MM.1S (cell line): Measurements from ENCODE around the gene TPT1.
"Not testable (repeated sequence)": the region's sequence is repeated elsewhere in the genome, so short reads cannot be mapped to it uniquely, and the experiment has no call there.

Source experiments
- DNase-seq: peaks from one replicate; pipeline ENCODE4 v3.0.0-alpha.2; 2015
- H2AFZ ChIP-seq: fragments of 300-600 bp; sonication (generic); 2 replicates; pipeline ENCODE4 v1.6.0; 2016; ENCODE audit warnings: antibody characterized with exemption, low read length
- H3F3A ChIP-seq: fragments of 300-600 bp; sonication (generic); 2 replicates; pipeline ENCODE4 v1.6.1; 2016; ENCODE audit warnings: mild to moderate bottlenecking, antibody characterized with exemption, low read length, moderate library complexity, mixed read lengths; ENCODE audit not compliant: insufficient read depth
- H3K27ac ChIP-seq: fragments of 300-600 bp; sonication (generic); 2 replicates; pipeline ENCODE4 v1.5.1; 2016; ENCODE audit warnings: mild to moderate bottlenecking, low read length
- H3K27me3 ChIP-seq: fragments of 300-600 bp; sonication (generic); replicated peaks from 2 replicates; pipeline ENCODE4 v1.6.0; 2016; ENCODE audit warnings: low read length; ENCODE audit not compliant: insufficient read depth
- H3K36me3 ChIP-seq: fragments of 300-600 bp; sonication (generic); replicated peaks from 2 replicates; pipeline ENCODE4 v1.6.1; 2016; ENCODE audit warnings: mild to moderate bottlenecking, low read length, mixed read lengths; ENCODE audit not compliant: insufficient read depth
- H3K4me1 ChIP-seq: fragments of 300-600 bp; sonication (generic); 2 replicates; pipeline ENCODE4 v1.6.1; 2016; ENCODE audit warnings: low read length, mixed read lengths
- H3K4me2 ChIP-seq: fragments of 300-600 bp; sonication (generic); 2 replicates; pipeline ENCODE4 v1.6.0; 2016; ENCODE audit warnings: low read depth, low read length
- H3K4me3 ChIP-seq: fragments of 300-600 bp; sonication (generic); 2 replicates; pipeline ENCODE4 v1.5.1; 2016; ENCODE audit warnings: low read length, mixed read lengths
- H3K79me2 ChIP-seq: fragments of 300-600 bp; sonication (generic); 2 replicates; pipeline ENCODE4 v1.6.1; 2016; ENCODE audit warnings: mixed run types, low read length, mixed read lengths
- H3K9ac ChIP-seq: fragments of 300-600 bp; sonication (generic); 2 replicates; pipeline ENCODE4 v1.6.1; 2016; ENCODE audit warnings: low read length, mixed read lengths
- H3K9me2 ChIP-seq: fragments of 300-600 bp; sonication (generic); replicated peaks from 2 replicates; pipeline ENCODE4 v1.6.1; 2016; ENCODE audit warnings: mild to moderate bottlenecking, low read length, mixed read lengths; ENCODE audit not compliant: insufficient read depth
- H3K9me3 ChIP-seq: fragments of 300-600 bp; sonication (generic); replicated peaks from 2 replicates; pipeline ENCODE4 v1.6.1; 2016; ENCODE audit warnings: mild to moderate bottlenecking, low read length, mixed read lengths; ENCODE audit not compliant: insufficient read depth
- H4K20me1 ChIP-seq: fragments of 300-600 bp; sonication (generic); 2 replicates; pipeline ENCODE4 v1.6.1; 2016; ENCODE audit warnings: mild to moderate bottlenecking, low read length, moderate library complexity, mixed read lengths; ENCODE audit not compliant: insufficient read depth
- EZH2 ChIP-seq: fragments of 300-600 bp; sonication (generic); optimal IDR thresholded peaks from 2 replicates; pipeline ENCODE3; 2017; ENCODE audit warnings: low read depth, mild to moderate bottlenecking, antibody characterized with exemption, low read length, mixed read lengths
- EZH2phosphoT487 ChIP-seq: fragments of 300-600 bp; sonication (generic); IDR thresholded peaks from 2 replicates; pipeline ENCODE4 v1.6.1; 2018; ENCODE audit warnings: antibody characterized with exemption, low read length
- TF ChIP-seq, protein P1 (sequence below): fragments of 300-600 bp; sonication (generic); IDR thresholded peaks from 2 replicates; pipeline ENCODE4 v1.5.1; 2016; ENCODE audit warnings: antibody characterized with exemption, low read length, mixed read lengths

TPT1 gene

GRCh38 chr13:45349438-45349837 lies 8.5 kb upstream of the TPT1 start:
- no peaks in the 10 kb centered on the region for H3K4me1 ChIP-seq
- H3F3A ChIP-seq, result no peaks in the 10 kb centered on the region
- no peaks in the 10 kb centered on the region for H3K27me3 ChIP-seq
- no peak overlapping the region for H3K4me2 ChIP-seq
- H2AFZ ChIP-seq, result no peak overlapping the region
- H3K79me2 ChIP-seq, result no peaks in the 10 kb centered on the region
- no peaks in the 10 kb centered on the region for H3K9me2 ChIP-seq
- H3K9me3 ChIP-seq, result no peaks in the 10 kb centered on the region
- H4K20me1 ChIP-seq, result no peaks in the 10 kb centered on the region
- no peak overlapping the region for H3K27ac ChIP-seq
- H3K9ac ChIP-seq, result no peak overlapping the region
- H3K4me3 ChIP-seq, result no peak overlapping the region
- DNase-seq, result no peak
- TF ChIP-seq EZH2 (no peak), EZH2phosphoT487 (no peak)
- TF ChIP-seq, protein P1, sequence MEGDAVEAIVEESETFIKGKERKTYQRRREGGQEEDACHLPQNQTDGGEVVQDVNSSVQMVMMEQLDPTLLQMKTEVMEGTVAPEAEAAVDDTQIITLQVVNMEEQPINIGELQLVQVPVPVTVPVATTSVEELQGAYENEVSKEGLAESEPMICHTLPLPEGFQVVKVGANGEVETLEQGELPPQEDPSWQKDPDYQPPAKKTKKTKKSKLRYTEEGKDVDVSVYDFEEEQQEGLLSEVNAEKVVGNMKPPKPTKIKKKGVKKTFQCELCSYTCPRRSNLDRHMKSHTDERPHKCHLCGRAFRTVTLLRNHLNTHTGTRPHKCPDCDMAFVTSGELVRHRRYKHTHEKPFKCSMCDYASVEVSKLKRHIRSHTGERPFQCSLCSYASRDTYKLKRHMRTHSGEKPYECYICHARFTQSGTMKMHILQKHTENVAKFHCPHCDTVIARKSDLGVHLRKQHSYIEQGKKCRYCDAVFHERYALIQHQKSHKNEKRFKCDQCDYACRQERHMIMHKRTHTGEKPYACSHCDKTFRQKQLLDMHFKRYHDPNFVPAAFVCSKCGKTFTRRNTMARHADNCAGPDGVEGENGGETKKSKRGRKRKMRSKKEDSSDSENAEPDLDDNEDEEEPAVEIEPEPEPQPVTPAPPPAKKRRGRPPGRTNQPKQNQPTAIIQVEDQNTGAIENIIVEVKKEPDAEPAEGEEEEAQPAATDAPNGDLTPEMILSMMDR, result no peak
- no peaks in the 10 kb centered on the region for H3K36me3 ChIP-seq

GRCh38 chr13:45344064-45344463 lies 3.1 kb upstream of the TPT1 start:
- not testable (repeated sequence) for H3K36me3 ChIP-seq, H3K4me1 ChIP-seq, H2AFZ ChIP-seq, H3K4me3 ChIP-seq, H3K9me2 ChIP-seq, H3K27ac ChIP-seq, H3K9ac ChIP-seq, H3K27me3 ChIP-seq, H3K9me3 ChIP-seq, H3K4me2 ChIP-seq, DNase-seq, H4K20me1 ChIP-seq
- Histone ChIP-seq H3F3A (0 out of 2 replicates have a peak, but pooled peaks cover 11% of the 10 kb centered on the region), H3K79me2 (peaks cover 30% of the 10 kb centered on the region)

- not testable (repeated sequence) for H3K9ac ChIP-seq, H2AFZ ChIP-seq, H3K4me2 ChIP-seq, H3K36me3 ChIP-seq, H3K27ac ChIP-seq, H3K27me3 ChIP-seq, DNase-seq, H3K9me2 ChIP-seq, H3K4me3 ChIP-seq, H3K9me3 ChIP-seq, H3K4me1 ChIP-seq
- peaks cover 39% of the 10 kb centered on the region for H3K79me2 ChIP-seq
- H4K20me1 ChIP-seq, result peaks cover 15% of the 10 kb centered on the region
- 0 out of 2 replicates have a peak, but pooled peaks cover 11% of the 10 kb centered on the region for H3F3A ChIP-seq
These were observed 2.1 kb upstream of the TPT1 start for GRCh38 chr13:45343102-45343501.

- H3F3A ChIP-seq, result 0 out of 2 replicates have a peak, but pooled peaks cover 11% of the 10 kb centered on the region
- not testable (repeated sequence) for H3K27ac ChIP-seq, H3K9me2 ChIP-seq, H3K36me3 ChIP-seq, DNase-seq, H2AFZ ChIP-seq, H3K9me3 ChIP-seq, H3K27me3 ChIP-seq, H3K4me3 ChIP-seq, H3K4me1 ChIP-seq, H3K9ac ChIP-seq, H3K4me2 ChIP-seq
- peaks cover 39% of the 10 kb centered on the region for H3K79me2 ChIP-seq
- peaks cover 20% of the 10 kb centered on the region for H4K20me1 ChIP-seq
These were observed 1.7 kb upstream of the TPT1 start for GRCh38 chr13:45342668-45343067.
